NB4 (cell line): ENCODE measurements around the gene PMPCA.

Experiments used
- DNase-seq: peaks from one replicate; pipeline ENCODE4 v3.0.0; 2010; ENCODE audit warnings: low read depth
- H3K4me3 ChIP-seq: one replicate; pipeline ENCODE4 v1.5.1; 2011; ENCODE audit warnings: mild to moderate bottlenecking, low read depth, low read length, moderate library complexity
- MYC ChIP-seq: IDR thresholded peaks from 2 replicates; pipeline ENCODE4 v1.6.1; 2011; ENCODE audit warnings: low read depth, low read length
- POLR2A ChIP-seq: IDR thresholded peaks from 2 replicates; pipeline ENCODE4 v1.6.1; 2011; ENCODE audit warnings: mild to moderate bottlenecking; ENCODE audit not compliant: insufficient read length; ENCODE audit errors: extremely low read depth
- TF ChIP-seq, protein P1 (sequence below): IDR thresholded peaks from 2 replicates; pipeline ENCODE4 v1.6.1; 2011; ENCODE audit warnings: low read depth, low read length
- TF ChIP-seq, protein P2 (sequence below): IDR thresholded peaks from one replicate; pipeline ENCODE4 v1.5.1; 2012; ENCODE audit warnings: low read depth, low read length

Gene PMPCA

DNA sequence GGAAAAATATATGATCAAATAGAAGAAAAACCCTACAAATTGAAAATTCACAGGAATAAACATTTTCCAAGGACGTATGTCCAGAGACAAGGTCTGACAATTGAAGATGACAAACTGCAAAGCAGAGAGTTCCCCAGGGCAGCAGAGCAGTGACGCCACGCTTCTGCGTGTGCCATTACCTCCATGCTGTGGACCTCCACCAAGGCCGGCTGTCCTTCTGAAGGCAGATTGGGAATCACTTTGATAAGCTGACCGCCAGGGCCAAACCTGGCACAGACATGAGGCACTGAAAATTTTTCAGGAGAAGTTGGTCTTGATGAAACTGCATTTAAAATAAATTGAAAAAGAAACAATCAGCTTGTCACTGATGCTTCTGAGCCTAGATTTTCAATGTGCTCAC lies 53.8 kb downstream of the PMPCA start:
- no peak for DNase-seq
- TF ChIP-seq POLR2A (no peak), MYC (no peak)
- TF ChIP-seq, protein P1, sequence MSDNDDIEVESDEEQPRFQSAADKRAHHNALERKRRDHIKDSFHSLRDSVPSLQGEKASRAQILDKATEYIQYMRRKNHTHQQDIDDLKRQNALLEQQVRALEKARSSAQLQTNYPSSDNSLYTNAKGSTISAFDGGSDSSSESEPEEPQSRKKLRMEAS, result no peak
- no peak overlapping the region for H3K4me3 ChIP-seq

DNA sequence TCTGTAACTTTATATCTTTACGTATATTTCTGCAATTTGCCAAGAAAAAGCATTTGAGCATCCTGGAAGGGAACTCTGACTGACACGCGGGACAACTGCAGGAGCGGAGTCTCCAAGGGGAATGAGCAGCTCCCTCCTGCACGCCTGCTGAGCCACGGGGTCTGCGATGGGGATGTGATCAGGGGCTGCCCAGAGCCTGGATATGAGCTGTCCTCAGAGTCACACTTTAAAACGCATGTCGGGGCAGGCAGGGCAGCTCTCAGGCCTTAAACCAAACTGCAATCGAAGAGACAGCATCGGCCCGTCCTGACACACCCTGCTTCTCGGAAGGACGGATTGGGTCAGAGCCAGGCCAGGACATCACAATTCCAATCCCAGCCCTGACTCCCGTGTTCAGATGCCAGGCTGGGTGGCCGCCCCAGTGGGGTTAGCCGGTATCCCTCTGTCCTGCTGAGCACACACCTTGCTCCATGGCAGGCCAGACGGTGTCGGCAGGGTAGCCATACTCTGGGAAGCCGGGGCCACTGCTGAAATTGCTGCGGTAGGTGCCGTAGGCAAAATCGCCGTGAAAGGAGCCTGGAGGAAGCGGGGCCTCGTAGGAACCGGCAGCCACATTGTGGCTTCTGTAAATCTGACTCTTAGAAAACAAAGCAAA lies 55.2 kb downstream of the PMPCA start:
- H3K4me3 ChIP-seq, result no peak overlapping the region
- DNase-seq, result no peak
- TF ChIP-seq POLR2A, result no peak
- no peak for TF ChIP-seq MYC
- TF ChIP-seq, protein P1, result no peak
- TF ChIP-seq, protein P2, sequence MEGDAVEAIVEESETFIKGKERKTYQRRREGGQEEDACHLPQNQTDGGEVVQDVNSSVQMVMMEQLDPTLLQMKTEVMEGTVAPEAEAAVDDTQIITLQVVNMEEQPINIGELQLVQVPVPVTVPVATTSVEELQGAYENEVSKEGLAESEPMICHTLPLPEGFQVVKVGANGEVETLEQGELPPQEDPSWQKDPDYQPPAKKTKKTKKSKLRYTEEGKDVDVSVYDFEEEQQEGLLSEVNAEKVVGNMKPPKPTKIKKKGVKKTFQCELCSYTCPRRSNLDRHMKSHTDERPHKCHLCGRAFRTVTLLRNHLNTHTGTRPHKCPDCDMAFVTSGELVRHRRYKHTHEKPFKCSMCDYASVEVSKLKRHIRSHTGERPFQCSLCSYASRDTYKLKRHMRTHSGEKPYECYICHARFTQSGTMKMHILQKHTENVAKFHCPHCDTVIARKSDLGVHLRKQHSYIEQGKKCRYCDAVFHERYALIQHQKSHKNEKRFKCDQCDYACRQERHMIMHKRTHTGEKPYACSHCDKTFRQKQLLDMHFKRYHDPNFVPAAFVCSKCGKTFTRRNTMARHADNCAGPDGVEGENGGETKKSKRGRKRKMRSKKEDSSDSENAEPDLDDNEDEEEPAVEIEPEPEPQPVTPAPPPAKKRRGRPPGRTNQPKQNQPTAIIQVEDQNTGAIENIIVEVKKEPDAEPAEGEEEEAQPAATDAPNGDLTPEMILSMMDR, result no peak

DNA sequence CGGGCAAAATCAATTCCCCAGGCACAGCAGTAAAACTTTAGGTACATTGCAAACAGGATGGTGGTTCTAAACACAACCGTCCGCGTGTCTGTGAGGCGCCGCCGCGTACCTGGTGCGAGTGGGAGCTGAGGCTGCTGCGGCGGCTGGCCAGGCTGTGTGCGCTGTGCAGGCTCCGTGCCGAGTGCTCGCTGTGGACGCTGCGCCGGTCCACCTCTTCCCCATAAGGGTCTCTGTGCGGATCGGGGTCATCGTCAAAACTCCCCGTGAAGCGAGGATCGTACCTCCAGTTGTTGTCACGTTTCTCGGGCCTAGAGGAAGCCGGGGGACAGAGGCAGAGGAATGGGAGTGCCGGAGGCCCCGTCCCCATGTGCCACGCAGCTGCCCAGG lies 55.7 kb downstream of the PMPCA start:
- TF ChIP-seq POLR2A (no peak), MYC (no peak)
- TF ChIP-seq, protein P1, result no peak
- TF ChIP-seq, protein P2, result no peak
- no peak overlapping the region for H3K4me3 ChIP-seq
- no peak for DNase-seq

DNA sequence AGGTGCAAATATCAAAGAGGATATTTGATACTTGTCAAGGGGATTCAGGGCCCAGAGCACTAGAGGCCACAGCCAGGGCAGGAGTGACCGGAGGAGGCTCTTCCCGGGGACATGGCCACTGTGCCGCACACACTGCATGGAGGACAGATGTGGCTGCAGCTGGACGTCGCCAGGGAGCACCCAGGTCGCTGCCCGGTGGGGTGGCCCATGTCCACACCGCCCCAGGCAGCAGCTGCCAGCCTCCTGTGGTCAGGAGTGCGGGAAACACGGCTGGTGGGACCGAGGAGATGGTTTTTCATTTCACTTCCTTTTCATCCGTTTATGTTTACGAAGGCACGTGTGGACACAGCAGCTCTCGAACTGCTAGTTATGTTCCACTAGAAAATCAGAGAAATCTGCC lies 57.3 kb downstream of the PMPCA start:
- no peak for DNase-seq
- H3K4me3 ChIP-seq, result no peak overlapping the region
- no peak for TF ChIP-seq MYC
- TF ChIP-seq, protein P1, result no peak
- TF ChIP-seq, protein P2, result no peak
- TF ChIP-seq POLR2A, result no peak

DNA sequence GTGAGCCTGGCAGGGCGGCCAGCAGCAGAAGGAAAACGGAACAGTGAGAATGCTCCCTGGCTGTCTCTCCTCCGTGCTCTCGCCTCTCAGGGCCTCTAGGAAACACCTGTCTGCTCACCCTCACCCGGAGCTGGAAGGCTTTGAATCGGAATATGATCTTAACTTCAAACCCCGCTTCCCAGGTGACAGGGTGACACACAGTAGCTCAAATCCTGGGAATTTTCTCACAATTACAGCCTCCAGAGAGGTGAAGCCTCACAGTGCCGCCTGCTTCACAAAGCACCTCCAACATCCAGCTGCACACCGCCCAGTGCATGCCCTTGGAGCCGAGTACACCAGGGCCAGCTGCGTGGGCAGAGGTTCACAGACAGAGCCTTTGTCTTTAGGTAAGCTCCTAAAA lies 59.9 kb downstream of the PMPCA start:
- H3K4me3 ChIP-seq, result no peak overlapping the region
- no peak for DNase-seq
- TF ChIP-seq, protein P1, result no peak
- TF ChIP-seq, protein P2, result no peak
- TF ChIP-seq MYC (no peak), POLR2A (no peak)

DNA sequence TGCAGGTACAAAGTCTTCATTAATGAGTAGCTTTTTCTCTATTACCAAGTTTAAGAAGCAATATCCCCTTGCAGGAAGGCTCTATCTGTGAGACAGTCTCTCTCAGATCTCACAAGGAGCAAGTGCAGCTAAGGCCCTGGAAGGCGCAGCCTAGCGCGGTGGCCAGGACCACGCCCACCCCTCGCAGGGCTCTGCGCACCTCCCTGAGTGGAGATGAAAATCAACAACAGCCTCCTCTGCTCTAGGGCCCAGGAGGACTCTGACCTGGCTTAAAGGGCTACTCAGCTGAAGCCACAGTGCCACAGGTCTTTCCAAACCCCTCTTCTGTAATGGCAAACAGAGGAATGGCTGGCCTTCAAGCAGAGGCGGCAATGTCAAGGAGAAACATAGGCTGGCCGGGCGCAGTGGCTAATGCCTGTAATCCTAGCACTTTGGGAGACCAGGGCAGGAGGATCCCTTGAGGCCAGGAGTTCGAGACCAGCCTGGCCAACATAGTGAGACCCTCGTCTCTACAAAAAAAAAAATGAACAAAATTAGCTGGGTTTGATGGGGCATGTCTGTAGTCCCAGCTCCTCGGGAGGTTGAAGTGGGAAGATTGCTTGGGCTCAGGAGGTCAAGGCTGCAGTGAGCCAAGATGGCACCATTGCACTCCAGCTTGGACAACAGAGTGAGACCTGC lies 60.5 kb downstream of the PMPCA start:
- DNase-seq, result no peak
- no peak for TF ChIP-seq POLR2A
- TF ChIP-seq, protein P1, result no peak
- TF ChIP-seq MYC, result no peak
- TF ChIP-seq, protein P2, result no peak
- no peak overlapping the region for H3K4me3 ChIP-seq
